GM19099 (cell line): ENCODE results near the gene GALNT6.

ENCODE experiments used
- POLR2A ChIP-seq: IDR thresholded peaks from 3 replicates; pipeline ENCODE4 v1.6.1; 2011; ENCODE audit warnings: low read depth; ENCODE audit not compliant: insufficient read length; ENCODE audit errors: extremely low read depth

The GALNT6 gene, protein sequence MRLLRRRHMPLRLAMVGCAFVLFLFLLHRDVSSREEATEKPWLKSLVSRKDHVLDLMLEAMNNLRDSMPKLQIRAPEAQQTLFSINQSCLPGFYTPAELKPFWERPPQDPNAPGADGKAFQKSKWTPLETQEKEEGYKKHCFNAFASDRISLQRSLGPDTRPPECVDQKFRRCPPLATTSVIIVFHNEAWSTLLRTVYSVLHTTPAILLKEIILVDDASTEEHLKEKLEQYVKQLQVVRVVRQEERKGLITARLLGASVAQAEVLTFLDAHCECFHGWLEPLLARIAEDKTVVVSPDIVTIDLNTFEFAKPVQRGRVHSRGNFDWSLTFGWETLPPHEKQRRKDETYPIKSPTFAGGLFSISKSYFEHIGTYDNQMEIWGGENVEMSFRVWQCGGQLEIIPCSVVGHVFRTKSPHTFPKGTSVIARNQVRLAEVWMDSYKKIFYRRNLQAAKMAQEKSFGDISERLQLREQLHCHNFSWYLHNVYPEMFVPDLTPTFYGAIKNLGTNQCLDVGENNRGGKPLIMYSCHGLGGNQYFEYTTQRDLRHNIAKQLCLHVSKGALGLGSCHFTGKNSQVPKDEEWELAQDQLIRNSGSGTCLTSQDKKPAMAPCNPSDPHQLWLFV

DNA sequence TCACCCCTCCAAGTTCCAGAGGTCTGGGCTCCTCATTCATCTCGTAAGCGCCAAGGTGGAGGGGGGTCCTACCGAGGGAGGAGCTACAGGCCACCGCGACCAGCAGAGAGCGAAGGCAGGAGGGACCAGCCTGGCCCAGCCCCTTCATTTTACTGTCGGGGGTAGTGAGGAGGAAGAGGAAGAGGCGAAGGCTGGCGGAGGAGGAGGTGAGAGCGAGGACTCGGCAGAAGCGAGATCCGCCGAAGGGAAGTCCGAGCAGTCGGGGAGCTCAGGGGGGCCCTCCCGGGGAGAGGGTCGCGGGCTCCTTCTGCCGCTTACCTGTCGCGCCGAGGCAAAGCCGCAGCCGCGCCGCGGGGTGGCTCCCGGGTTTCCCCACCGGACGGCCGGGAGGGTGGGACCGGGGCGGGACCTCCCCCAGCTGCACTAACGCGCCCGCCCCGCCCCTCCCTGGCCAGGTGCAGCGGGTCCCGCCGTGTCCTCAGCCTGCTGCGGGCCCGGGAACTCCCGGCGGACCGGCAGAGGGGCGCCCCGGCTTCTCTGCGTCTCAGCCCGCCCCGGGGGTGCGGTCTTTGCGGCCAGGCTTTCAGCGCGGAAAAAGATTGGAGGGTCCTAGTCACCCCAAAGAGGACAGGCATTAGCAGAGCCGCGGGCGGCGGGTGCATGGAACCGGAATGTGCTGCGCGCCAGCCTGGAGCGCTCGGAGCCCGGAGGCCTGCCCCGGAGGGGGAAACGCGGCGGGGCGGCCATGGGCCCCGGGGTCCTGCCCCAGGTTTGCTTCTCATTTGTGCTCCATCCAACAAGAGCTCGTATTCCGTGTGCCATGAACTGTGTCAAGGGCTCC lies at the start of gene GALNT6:
GALNT6 (minus strand) TSS at position 124 of the 841 bp plus-strand sequence. CDS start 11,625 bp downstream, outside the sequence.
- TF ChIP-seq POLR2A = peak; percentile 70

DNA sequence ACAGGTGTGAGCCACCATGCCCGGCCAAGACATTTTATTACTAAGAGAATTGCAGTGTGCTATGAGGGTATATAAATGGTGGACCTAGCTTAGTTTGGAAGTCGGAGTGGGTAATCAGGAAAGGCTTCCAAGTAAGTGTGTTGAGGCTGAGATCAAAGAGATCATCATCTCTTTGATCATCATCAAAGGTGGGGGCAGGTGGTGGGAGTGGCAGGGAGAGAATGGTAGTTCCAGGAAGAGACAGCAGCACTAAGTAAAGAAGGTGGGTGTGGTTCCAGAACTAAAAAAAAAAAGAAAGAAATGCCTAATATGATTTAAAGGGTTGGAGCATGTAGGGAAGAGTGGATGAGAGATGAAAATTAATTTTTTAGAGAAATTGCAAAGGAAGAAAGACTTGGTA lies 48.1 kb upstream of the GALNT6 start:
- no peak for TF ChIP-seq POLR2A

DNA sequence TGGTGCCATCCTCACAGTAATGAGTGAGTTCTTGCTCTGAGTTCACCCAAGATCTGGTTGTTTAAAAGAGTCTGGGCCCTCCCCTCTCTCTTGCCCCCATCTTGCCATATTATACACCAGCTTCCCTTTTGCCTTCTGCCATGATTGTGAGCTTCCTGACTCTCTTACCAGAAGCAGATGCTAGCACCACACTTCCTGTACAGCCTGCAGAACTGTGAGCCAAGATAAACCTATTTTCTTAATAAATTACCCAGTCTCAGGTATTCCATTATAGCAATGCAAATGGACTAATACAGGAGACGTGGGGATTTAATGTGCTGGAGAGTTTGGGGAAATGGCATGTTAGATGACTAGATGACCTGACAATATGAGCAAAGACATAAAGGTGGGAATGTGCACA lies 46.2 kb upstream of the GALNT6 start:
- no peak for TF ChIP-seq POLR2A

DNA sequence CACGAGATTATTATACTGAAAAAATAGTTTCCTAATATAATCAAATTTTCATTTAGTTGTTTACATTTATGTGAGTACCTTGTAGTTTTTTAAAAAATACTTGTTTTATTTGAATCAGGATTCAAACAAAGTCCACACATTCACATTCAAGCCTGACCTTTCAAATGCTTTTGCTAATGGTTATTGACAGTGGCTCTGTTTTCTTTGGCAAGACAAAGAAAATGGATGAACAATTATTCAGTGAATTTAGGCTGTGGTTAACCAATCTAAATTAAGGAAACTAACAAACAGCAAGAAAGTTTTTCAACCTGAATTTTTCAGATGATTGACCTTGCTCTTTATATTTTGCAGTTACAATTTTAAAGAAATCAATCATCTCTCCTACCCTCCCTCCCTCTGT lies 43.1 kb upstream of the GALNT6 start:
- TF ChIP-seq POLR2A = no peak

DNA sequence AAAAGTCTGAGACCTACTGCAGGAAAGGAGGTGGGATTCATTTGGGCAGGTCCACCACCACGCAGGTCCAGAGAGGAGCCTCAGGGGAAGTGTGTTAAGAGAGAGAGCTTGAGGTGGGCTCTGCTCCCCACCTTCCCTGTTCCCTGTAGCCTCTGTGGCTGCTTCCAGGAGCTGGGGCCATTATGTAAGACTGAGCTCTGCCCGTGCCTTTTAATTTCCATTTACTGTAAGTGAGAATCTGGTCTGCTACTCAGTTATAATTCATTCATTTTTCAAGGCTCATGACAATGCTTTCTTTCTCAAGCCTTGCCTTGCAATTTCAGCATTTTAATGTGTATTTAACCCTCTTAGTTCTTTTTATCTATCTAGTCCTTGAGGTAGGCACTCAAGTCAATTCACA lies 41.7 kb upstream of the GALNT6 start:
- no peak for TF ChIP-seq POLR2A

DNA sequence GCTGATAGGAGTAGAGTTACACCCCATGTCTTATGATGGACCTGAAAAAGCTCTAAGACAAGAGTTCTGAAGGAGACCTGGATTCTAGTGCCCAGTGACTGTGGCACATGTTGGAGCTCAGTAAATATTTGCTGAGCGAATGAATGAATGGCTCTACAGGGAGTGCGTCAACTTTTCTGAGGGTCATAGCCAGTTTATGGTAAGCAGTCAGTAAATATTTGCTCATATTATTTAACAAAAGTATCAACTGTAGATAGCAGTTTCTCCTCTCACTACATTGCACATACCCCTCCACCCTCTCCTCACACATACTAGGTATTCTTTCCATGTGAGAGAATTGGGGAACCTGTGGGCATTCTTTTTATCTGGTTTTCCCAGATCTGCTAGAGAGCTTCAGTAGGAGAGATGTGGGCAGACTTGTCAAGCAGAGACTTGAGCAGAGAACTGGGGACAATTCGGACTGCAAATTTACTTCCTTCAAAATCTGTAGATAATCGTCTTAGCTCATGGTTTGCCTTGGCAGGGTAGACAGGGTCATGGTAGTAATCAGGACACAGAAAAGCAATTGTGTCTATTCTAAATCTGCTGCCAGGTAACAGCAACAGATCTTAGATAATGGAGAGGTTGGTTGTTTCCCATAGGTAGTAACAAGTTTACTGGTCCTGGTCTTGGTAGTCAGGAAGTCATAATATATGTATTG lies 39.1 kb upstream of the GALNT6 start:
- no peak for TF ChIP-seq POLR2A

DNA sequence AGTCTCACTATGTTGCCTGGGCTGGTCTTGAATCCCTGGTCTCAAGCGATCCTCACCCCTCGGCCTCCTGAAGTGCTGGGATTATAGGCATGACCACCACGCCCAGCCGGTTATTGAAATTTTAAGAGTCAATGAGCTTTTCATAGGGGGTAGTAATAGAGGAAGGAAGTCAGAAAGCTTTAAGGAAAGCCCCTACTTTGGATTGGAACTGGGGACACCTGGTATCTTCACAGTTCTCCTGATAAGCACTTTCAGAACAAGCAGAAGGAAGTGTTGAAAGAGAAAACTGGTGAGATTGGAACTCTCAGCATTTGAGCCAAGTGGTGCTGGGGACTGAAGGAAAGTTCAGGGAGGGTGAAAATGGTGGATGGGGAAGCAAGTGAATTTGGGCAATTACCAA lies 38.5 kb upstream of the GALNT6 start:
- TF ChIP-seq POLR2A = no peak

DNA sequence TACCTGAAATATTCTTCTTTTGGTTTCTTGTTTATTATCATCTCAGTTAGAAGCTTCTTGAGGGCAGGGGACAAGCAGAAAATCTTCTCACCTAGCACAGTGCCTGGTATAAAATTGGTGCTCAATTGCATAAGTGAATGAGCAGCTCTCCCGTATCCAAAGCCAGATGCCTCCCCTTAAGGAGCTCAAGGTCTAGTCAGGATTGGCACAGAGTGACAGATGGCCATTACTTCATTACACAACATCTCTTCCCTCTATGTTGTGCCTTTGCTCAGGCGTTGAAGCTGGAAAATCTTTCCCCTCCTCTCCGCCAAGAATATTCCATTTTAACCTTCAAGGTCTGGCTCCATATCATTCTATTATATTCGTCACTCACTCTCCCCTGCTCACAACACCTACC lies 37.0 kb upstream of the GALNT6 start:
- TF ChIP-seq POLR2A = no peak

DNA sequence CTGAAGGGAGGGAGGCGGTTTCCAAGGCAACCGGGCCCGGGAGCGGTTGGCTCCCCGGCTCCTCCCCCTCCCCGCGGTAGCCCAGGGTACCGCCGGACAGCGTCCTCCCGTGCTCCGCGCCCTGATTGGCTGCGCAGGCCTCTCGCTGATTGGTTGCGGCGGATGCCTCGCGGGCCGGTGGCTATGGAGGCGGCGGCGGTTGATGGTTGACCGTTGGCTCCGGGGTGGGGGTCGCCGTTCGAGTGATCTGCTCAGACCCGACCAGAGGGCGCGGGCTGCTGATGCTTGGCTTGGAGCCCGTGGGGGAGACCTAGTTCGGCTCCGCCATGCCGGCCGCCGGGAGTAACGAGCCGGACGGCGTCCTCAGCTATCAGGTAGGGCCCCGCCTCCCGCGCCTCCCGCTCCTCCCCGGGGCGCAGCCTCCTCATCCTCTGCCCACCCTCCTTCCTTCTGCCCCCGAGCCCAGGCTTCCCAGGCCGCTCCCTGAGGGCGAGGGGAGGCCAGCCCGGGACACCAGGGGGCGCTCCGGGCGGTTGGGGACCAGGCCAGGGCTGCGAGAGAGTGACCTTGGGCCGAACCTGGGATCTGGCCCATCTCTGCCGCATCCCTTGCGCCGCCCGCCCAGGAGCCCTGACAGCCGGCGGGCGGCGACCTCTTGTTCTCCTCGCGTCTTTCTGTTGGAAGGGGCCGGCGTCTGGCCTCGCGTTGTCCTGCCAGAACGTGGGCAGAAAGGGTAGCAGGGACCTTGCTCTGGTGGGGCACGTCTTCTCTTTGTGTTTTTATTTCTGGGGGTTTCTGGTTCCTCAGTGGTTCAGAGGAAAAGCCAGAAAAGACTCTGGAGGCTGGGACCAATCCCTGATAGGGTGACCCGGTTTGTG lies 33.7 kb upstream of the GALNT6 start, which contains the start of gene SLC4A8:
SLC4A8 (plus strand) TSS at position 170 of the 878 bp plus-strand sequence; CDS start at position 327, 157 bp downstream.
- TF ChIP-seq POLR2A = no peak

DNA sequence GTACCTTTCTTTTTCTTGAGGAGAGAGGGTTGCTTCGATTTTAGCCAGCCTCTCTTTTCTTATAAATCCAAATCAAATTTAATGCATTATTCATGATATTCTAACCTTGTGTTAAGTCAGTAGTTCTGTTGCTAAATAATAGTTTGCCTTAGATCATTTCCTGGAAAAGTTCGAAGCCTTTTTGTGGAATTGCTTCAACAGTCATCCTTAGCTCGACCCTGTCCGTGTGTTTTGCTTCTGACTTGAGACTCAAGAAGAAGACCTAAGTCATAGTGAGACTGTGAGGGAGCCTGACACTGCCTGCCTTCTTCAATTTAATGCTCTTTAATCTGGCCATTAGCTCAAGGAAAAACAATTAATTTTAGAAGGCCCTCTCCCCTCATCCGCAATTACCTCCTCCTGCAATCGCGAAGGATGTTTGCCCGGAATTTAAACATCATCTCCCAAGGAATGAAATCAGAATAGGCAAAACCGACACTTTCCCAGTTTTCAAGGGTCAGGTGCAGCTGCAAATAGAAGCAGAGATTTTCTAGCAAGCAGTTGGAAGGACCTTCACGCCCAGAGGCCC lies 33.0 kb upstream of the GALNT6 start:
- no peak for TF ChIP-seq POLR2A

DNA sequence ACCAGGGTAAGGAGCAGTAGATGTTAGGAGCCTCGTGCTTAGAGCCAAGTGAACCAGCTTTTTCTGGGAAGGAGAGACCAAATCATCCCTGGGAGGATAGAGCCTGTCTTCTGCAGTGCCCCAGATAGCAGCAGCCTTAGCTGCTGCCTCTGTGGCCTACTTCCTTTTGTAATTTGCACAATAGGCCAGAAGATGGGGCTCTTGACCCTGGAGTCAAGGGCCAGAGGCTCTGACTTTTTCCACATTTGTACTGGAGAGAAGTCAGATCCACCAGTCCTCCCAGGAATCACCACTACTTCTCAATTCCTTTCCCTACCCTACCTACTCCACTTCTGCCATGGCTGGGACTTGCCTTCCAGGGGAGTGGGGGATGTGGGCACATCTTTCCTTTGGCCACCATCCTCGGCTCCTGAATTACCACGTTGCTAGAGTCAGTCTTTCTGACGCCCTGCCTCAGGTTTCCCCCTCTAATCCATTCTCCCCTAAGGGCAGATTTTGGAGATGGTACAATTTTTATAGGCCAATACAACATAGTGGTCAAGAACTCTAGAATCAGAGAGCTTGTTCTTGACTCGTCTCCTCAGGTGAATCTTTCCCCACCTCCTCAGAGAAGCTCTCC lies 30.2 kb upstream of the GALNT6 start:
- TF ChIP-seq POLR2A = no peak

DNA sequence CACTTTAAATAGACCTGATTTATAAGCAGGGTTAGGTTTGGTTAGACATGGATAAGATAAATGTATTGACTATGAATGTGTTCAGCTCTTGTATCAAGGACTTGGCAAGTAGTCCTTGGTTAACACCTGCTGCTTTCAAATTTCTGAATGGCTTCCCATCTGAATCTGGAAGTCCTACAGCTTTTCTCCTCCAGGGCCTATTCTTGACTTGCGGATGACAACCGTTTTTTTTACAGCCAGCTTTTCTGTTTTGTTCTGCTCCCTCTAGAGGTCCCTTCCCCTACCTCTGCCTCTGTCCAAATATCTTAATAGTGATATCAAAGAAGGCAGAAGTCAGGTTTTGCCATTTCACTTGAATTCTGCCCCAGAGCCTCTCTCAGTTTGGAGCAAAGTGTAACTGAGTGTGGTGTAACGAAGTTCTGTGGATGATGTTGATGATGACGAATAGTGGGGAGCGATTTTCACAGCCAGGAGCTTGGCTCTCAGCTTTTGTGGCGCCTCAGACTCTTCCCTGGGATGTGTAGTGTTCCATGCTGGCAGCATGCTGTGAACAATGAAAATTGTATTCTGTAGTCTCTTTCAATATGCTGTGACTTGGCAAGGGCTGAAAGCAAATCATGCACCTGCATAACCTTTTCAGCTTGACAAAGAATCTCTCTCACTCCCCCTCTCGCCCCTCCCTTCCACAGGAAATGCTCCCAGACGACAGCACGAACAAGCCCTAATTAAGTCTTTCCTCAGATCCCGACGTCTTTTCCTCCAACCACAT lies 28.4 kb upstream of the GALNT6 start:
- no peak for TF ChIP-seq POLR2A
